ENCODE results near the gene MED13L.

Gene MED13L

GRCh38 chr12:116180448-116180847 lies 97.0 kb downstream of the MED13L start:
- DNase-seq (ENCODE audit: low spot score) = no peak

GRCh38 chr12:116179384-116179783 lies 98.1 kb downstream of the MED13L start:
- no peak for DNase-seq (ENCODE audit: low spot score)

- DNase-seq (ENCODE audit: low spot score) = no peak
Measured at GRCh38 chr12:116177017-116177416, 100.5 kb downstream of the MED13L start.

- DNase-seq (ENCODE audit: low spot score) = no peak
Measured at GRCh38 chr12:116174904-116175303, 102.6 kb downstream of the MED13L start.

GRCh38 chr12:116174006-116174405 lies 103.5 kb downstream of the MED13L start:
- DNase-seq (ENCODE audit: low spot score) = no peak

GRCh38 chr12:116172224-116172849 lies 105.2 kb downstream of the MED13L start:
- peak; percentile 65 for DNase-seq (ENCODE audit: low spot score)

- DNase-seq (ENCODE audit: low spot score) = no peak
Measured at GRCh38 chr12:116171549-116171948, 105.9 kb downstream of the MED13L start.

- DNase-seq (ENCODE audit: low spot score) = no peak
Measured at GRCh38 chr12:116169071-116169470, 108.4 kb downstream of the MED13L start.

- no peak for DNase-seq (ENCODE audit: low spot score)
Measured at GRCh38 chr12:116166306-116166705, 111.2 kb downstream of the MED13L start.

- DNase-seq (ENCODE audit: low spot score) = peak; percentile 47
Measured at GRCh38 chr12:116165036-116165425, 112.5 kb downstream of the MED13L start.

- DNase-seq (ENCODE audit: low spot score) = no peak
Measured at GRCh38 chr12:116164250-116165035, 113.0 kb downstream of the MED13L start.

- no peak for DNase-seq (ENCODE audit: low spot score)
Measured at GRCh38 chr12:116162071-116162470, 115.4 kb downstream of the MED13L start.

GRCh38 chr12:116161588-116161987 lies 115.9 kb downstream of the MED13L start:
- no peak for DNase-seq (ENCODE audit: low spot score)

- DNase-seq (ENCODE audit: low spot score) = no peak
Measured at GRCh38 chr12:116160883-116161458, 116.5 kb downstream of the MED13L start.

- peak; percentile 67 for DNase-seq (ENCODE audit: low spot score)
Measured at GRCh38 chr12:116160231-116160630, 117.3 kb downstream of the MED13L start.

GRCh38 chr12:116159593-116160200 lies 117.8 kb downstream of the MED13L start:
- no peak for DNase-seq (ENCODE audit: low spot score)

GRCh38 chr12:116159175-116159574 lies 118.3 kb downstream of the MED13L start:
- no peak for DNase-seq (ENCODE audit: low spot score)

GRCh38 chr12:116157845-116158267 lies 119.6 kb downstream of the MED13L start:
- no peak for DNase-seq (ENCODE audit: low spot score)

GRCh38 chr12:116156614-116157013 lies 120.9 kb downstream of the MED13L start:
- no peak for DNase-seq (ENCODE audit: low spot score)

GRCh38 chr12:116155383-116155782 lies 122.1 kb downstream of the MED13L start:
- DNase-seq (ENCODE audit: low spot score) = no peak

- no peak for DNase-seq (ENCODE audit: low spot score)
Measured at GRCh38 chr12:116153983-116154382, 123.5 kb downstream of the MED13L start.

- DNase-seq (ENCODE audit: low spot score) = no peak
Measured at GRCh38 chr12:116153113-116153512, 124.4 kb downstream of the MED13L start.

GRCh38 chr12:116152268-116152667 lies 125.2 kb downstream of the MED13L start:
- DNase-seq (ENCODE audit: low spot score) = no peak

Measured in kidney capillary endothelial cell (primary cell).